IPS-18a (cell line): ENCODE data around the gene PPM1F.
"Not testable (repeated sequence)": the region's sequence is repeated elsewhere in the genome, so short reads cannot be mapped to it uniquely, and the experiment has no call there.

ENCODE experiments used
- H3K27ac ChIP-seq: one replicate; pipeline ENCODE4 v1.5.1; 2013; ENCODE audit warnings: low read length
- H3K27me3 ChIP-seq: one replicate; pipeline ENCODE4 v1.6.1; 2013; ENCODE audit warnings: mild to moderate bottlenecking, low read length; ENCODE audit not compliant: control insufficient read depth, insufficient read depth
- H3K36me3 ChIP-seq: one replicate; pipeline ENCODE4 v1.6.1; 2013; ENCODE audit warnings: low read depth, low read length; ENCODE audit not compliant: control insufficient read depth
- H3K4me1 ChIP-seq: one replicate; pipeline ENCODE4 v1.6.1; 2013; ENCODE audit warnings: low read depth, low read length; ENCODE audit not compliant: control insufficient read depth
- H3K4me3 ChIP-seq: one replicate; pipeline ENCODE4 v1.5.1; 2013; ENCODE audit warnings: low read length
- H3K9ac ChIP-seq: one replicate; pipeline ENCODE4 v1.6.1; 2013; ENCODE audit warnings: mild to moderate bottlenecking, low read length, moderate library complexity
- H3K9me3 ChIP-seq: one replicate; pipeline ENCODE4 v1.6.1; 2013; ENCODE audit warnings: low read depth, low read length; ENCODE audit not compliant: control insufficient read depth

Gene PPM1F

DNA sequence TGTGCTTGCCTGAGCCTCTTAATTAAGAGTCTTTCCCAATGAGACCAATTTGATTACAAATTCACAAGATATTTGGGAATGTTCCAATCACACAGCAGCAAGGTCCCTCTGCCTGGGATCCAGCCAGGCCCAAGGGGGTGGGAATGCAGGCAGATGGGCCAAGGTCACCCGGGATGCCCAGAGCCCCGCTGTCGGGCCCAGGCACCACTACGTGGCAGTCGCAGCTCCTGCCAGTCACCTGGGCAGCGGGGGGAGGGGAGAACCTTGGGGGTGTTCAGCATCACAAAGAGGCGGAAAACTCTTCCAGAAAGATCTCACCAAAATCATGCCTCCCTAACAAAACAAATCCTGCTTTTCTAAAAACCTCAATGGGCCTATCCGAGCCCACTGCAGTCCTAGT lies 30.9 kb downstream of the PPM1F start:
- no peak overlapping the region for H3K4me3 ChIP-seq
- H3K9ac ChIP-seq = peak overlapping the region; percentile 51
- H3K4me1 ChIP-seq = peaks cover 54% of the 10 kb centered on the region
- H3K9me3 ChIP-seq = no peaks in the 10 kb centered on the region
- no peaks in the 10 kb centered on the region for H3K36me3 ChIP-seq
- H3K27ac ChIP-seq = peak overlapping the region; percentile 32
- H3K27me3 ChIP-seq = no peaks in the 10 kb centered on the region

DNA sequence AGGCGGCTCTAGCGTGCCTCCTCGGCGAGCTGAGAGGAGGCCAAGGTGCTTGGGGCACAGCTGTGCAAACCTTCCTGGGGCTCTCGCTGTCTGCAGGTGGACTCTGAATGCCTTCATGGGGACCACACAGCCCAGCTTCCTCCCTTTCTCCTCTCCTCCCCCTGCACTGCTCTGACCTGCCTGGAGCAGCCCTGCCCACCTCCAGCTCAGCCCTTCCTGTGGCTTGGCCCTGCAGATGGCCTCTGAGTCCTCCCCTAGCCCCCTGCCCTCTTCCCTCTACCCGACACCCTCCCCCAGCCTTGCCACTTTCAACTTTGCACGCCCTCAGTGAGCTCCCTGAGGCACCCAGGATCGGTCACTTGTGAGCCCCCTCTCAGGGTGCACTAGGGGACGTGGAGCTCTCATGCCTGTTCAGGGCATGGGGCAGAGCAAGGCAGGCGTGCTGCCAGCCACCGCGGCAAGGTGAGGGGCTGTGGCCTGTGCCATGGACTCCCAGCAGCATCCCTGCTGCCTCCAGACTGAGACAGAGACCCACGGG lies 31.4 kb downstream of the PPM1F start:
- H3K4me1 ChIP-seq = peaks cover 56% of the 10 kb centered on the region
- H3K4me3 ChIP-seq = no peak overlapping the region
- H3K27me3 ChIP-seq = no peaks in the 10 kb centered on the region
- no peaks in the 10 kb centered on the region for H3K9me3 ChIP-seq
- H3K27ac ChIP-seq = no peak overlapping the region
- H3K36me3 ChIP-seq = no peaks in the 10 kb centered on the region
- H3K9ac ChIP-seq = no peak overlapping the region

DNA sequence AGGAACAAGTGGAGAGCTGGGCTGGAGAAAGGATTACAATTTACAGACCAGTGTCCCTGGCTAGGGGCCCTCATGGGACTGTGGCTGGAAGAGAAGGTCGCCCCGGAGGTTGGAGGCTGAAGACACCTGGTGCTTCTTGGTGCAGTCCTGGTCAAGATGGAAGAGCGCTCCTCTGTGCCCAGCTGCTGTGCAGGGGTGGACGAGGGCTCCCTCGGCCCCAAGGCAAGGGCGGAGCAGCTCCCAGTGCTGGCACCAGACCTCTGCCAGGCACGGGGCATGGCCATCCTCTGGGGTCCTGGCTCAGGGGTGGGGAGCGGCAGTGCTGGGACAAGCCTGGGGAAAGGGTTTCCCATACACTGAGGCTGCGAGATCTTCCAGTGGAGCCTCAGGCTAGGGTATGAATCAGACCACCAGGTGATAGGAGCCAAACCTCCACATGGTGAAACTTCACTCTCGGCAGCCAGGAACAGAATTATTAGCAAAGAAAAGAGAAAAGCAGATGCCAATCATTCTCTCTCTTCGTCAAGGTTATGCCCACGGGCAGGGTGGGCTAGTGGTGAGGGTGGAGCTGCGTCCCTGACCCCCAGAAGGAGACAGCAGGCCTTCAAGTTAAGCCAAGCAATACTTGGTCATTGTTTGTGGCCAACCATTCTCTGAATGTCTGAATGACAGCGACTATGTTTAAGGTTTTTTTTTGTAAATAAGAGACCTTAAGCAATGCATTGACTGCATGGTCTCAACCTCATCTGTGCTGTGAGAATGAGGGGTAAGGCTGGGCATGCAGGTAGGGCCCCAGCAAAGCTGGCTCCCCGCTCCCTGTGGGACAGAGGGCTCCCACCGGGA lies 32.1 kb downstream of the PPM1F start:
- Histone ChIP-seq H3K4me1 (peaks cover 50% of the 10 kb centered on the region), H3K36me3 (no peaks in the 10 kb centered on the region), H3K27ac (no peak overlapping the region), H3K9ac (no peak overlapping the region), H3K9me3 (no peaks in the 10 kb centered on the region), H3K27me3 (no peaks in the 10 kb centered on the region), H3K4me3 (no peak overlapping the region)

DNA sequence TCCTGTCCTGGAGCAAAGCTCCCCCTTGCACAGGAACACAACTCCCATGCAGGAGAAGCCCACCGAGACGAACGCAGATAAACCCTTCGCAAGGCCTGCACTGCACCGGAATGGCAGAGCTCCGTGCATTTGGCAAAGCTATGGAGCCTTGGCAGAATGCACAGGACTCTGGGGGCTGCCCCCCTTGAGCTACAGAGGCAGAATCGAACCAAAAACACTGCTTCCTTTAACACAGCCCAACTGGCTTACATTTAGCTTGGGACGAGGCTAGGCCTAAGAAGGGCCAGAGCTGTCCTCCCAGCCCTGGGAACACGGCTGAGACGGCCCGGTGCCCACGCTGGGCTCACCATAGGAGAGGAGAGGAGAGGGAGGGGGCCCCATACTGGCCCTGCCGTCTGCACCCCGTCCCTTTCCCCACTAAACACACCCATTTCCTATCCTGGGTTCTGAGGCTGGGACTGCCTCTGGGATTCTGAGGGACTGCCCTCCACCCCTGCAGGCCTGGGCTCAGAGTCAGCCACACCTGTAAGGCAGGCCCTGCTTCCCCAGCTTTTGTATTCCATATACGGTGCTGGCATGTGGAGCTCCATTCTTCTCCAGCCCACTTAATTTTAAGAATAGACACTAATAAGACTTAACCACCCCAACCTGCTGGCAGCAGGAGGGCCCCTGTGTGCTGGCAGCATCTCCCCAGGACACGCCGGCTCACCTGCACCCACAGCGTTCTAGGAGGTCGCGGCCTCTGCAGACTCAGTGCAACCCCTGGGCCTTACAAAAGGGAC lies 32.9 kb downstream of the PPM1F start:
- H3K9ac ChIP-seq = no peak overlapping the region
- no peak overlapping the region for H3K27ac ChIP-seq

DNA sequence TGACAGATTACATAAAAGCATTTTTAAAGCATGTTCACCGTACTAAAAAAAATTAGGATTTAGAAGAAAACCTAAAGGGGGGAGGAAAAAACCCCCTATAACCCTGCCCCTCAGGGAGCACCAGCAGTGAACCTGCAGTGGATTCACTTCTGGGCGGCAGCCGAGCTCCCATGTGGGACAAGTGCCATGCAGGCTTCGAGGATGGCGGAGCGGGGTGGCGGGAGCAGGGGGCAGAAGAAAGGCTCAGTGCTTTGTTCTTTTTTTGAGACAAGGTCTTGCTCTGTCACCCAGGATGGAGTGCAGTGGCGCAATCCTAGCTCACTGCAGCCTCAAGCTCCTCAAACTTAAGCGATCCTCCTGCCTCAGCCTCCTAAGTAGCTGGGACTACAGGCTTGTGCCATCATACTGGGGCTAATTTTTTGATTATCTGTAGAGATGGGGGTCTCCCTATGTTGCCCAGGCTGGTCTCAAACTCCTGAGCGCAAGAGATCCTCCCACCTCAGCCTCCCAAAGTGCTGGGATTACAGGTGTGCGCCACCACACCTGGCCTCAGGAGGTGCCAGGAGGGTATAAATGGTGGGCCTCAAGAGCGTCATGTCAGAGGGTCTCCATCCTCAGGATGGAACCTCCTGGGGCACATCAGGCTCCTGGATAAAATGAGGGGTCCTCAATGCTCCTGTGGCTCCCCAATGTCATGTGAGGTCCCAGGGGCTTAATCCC lies 34.0 kb downstream of the PPM1F start:
- Histone ChIP-seq H3K36me3 (no peaks in the 10 kb centered on the region), H3K9me3 (no peaks in the 10 kb centered on the region), H3K4me3 (no peak overlapping the region), H3K27me3 (no peaks in the 10 kb centered on the region), H3K9ac (no peak overlapping the region), H3K27ac (no peak overlapping the region), H3K4me1 (peaks cover 45% of the 10 kb centered on the region)

More for the DNA sequence above, 32.9 kb downstream of the PPM1F start:
- no peaks in the 10 kb centered on the region for H3K27me3 ChIP-seq
- H3K4me1 ChIP-seq = peaks cover 45% of the 10 kb centered on the region
- H3K9me3 ChIP-seq = no peaks in the 10 kb centered on the region
- H3K36me3 ChIP-seq = no peaks in the 10 kb centered on the region
- H3K4me3 ChIP-seq = no peak overlapping the region

DNA sequence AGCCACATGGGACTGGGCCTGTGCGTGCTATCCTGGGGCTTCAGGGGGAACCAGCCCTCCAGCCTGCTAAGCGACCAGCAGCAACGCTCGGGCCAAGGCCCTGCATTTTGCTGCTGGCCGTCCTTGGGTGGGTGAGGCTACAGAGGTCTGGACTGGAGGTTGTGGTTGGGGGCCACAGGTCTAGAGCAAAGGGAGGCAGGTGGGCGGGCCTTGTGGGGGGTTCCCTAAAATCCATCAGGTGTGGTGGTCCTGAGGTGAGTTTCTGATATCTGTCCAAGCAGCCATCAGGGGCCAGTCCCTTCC lies 34.7 kb downstream of the PPM1F start:
- Histone ChIP-seq H3K27ac (no peak overlapping the region), H3K36me3 (no peaks in the 10 kb centered on the region), H3K4me1 (peaks cover 45% of the 10 kb centered on the region), H3K9ac (no peak overlapping the region), H3K9me3 (no peaks in the 10 kb centered on the region), H3K27me3 (no peaks in the 10 kb centered on the region), H3K4me3 (no peak overlapping the region)

DNA sequence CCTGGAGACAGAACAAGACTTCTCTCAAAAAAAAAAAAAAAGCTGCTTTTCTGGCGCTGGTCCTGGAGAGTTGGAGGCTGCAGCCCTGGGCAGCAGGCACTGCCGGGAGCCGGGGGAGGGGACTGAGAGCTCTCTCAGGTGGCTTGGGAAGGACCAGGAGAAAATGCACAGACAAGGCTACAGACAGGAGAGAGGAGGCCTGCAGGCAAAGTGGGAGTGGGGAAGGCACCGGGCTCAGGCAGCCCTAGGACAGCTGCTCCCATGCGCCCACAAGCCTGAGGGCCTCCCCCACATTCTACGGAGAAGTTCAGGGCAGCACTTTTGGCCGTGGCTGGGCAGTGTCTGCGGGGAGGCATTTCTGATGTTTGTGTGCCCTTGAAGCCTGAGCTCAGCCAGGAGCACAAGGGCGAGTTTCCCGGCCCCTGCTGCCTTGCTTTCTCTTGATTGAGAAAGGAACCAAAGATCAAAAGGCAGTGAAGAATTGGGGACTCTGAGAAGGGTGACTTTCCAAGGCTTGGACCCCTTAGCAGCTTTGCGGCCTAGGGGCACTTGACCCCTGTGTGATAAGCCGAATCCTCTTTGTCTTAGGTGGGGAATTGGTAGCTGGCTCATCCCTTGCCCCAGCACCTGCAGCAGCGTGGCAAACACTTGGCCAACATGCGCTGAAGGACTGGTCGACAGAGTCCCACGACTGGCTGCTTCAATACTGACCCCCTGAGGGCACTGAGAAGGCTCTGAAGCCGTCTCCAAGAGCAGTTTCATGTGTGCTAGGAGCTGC lies 35.3 kb downstream of the PPM1F start:
- Histone ChIP-seq H3K4me1 (peaks cover 40% of the 10 kb centered on the region), H3K9me3 (no peaks in the 10 kb centered on the region), H3K4me3 (no peak overlapping the region), H3K36me3 (no peaks in the 10 kb centered on the region), H3K27me3 (no peaks in the 10 kb centered on the region), H3K9ac (no peak overlapping the region), H3K27ac (no peak overlapping the region)

DNA sequence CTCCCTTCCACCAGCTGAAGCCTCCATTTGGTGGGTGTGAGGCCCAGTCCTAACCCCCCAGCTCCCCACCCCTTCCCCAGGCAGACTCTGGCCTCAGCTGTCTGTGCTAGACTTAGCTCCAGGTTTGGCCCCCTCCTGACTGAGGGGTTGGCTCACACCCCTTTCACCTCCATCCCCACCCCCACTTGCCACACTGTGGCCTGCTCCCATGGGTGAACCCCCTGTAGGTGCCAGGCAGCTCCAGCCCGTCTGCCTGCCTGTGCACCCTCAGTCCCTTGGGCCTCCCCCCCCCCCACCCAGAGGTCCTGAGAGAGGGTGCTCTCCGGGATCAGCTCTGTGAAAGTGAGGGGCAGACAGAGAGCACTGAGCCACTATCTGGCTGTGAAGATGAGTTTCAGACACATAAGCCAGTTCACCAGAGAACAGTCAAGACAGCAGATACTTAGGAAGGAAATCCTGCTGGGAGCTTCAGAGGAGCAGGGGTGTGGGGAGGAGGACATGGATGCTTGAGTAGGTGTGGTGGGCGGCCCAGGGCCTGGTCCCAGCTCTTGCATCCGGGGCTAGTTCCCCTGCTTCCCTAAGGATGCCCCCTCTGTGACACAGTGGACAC lies 36.2 kb downstream of the PPM1F start:
- Histone ChIP-seq H3K27me3 (no peaks in the 10 kb centered on the region), H3K9me3 (no peaks in the 10 kb centered on the region), H3K9ac (no peak overlapping the region), H3K4me3 (no peak overlapping the region), H3K4me1 (peaks cover 30% of the 10 kb centered on the region), H3K36me3 (no peaks in the 10 kb centered on the region), H3K27ac (no peak overlapping the region)

DNA sequence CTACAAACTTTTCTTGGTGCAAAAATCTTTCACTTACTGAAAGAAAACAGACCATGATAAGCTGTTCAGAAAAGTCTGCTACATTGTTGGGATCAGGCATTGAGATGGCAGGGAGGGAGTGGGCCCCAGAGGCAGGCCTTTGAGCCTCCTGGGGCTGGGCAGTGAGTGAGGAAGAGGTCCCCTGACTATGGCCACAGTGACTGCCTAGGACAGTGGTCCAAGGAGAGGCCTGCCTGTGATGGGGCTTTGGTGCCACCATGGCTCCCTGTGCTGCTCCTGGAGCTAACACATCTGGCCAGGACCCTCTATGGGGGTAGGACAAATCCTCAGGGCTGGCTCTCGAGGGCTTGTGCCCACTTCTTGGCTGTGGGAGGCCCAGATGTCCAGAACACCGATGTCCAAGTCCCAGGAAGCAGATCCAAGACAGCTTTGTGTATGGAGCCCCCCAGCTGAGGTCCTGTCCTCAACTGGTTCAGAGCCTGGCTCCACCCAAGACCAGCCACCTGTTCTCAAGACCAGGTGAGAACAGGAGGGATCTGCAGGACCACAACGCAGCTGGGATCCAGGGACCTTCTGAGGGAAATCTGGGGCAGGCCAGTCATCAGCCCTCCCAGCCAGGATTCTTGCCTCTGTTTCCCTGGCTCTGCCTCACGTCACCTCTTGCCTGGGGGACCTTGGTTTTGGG lies 36.9 kb downstream of the PPM1F start:
- Histone ChIP-seq H3K27me3 (no peaks in the 10 kb centered on the region), H3K4me3 (no peak overlapping the region), H3K36me3 (no peaks in the 10 kb centered on the region), H3K9me3 (no peaks in the 10 kb centered on the region), H3K4me1 (peaks cover 24% of the 10 kb centered on the region), H3K9ac (no peak overlapping the region), H3K27ac (no peak overlapping the region)

DNA sequence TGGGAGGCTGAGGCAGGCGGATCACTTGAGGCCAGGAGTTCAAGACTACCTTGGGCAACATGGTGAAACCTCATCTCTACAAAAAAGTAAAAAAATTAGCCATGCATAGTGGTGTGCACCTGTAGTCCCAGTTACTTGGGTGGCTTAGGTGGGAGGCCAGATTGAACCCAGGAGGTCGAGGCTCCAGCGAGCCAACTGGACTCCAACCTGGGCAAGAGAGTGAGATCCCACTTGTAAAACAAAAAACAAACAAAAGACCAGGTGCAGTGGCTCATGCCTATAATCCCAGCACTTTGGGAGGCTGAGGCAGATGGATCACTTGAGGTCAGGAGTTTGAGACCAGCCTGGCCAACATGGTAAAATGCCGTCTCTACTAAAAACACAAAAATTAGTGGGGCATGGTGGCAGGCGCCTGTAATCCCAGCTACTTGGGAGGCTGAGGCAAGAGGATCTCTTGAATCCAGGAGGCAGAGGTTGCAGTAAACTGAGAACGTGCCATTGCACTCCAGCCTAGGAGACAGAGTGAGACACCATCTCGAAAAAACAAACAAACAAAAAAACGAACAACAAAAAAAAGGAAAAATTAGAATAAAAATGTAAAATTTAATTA lies 38.5 kb downstream of the PPM1F start:
- not testable (repeated sequence) for H3K36me3 ChIP-seq, H3K9me3 ChIP-seq, H3K4me3 ChIP-seq, H3K9ac ChIP-seq, H3K27me3 ChIP-seq, H3K27ac ChIP-seq
- H3K4me1 ChIP-seq = peaks cover 10% of the 10 kb centered on the region
